ENCODE data around the gene COBL. TPM values are rescaled to one million over a fixed set of nuclear protein-coding genes. Genes with fewer than 3 reads are reported as not detected.

Gene COBL
- total RNA-seq, 2 experiments from 2014 or later, result not detected

GRCh38 chr7:51060536-51060935, 256.1 kb downstream of the COBL start:
- ChIA-PET CTCF (interaction anchor here (0.7 to 4.2 kb wide), 3 partner anchors 80 to 300 kb away, joined by 3 to 25 read pairs (median 5); no protein-coding TSS in a partner anchor), POLR2A (no interaction called here)
- Mint-ChIP-seq H3K27ac (no peak overlapping the region), H3K4me3 (no peak overlapping the region), H3K9me3 (ENCODE audit: low read depth) (no peaks in the 10 kb centered on the region), H3K4me1 (no peaks in the 10 kb centered on the region), H3K36me3 (ENCODE audit: low read depth) (no peaks in the 10 kb centered on the region), H3K27me3 (no peaks in the 10 kb centered on the region)
- intact Hi-C loops (cut with DNase I, micrococcal nuclease), result loop anchor here (2.0 to 10.0 kb wide), 4 partner anchors 80 to 356 kb away; no protein-coding TSS in a partner anchor
- no peak for ATAC-seq
- no peak for DNase-seq

GRCh38 chr7:51059504-51060142, 257.0 kb downstream of the COBL start:
- Mint-ChIP-seq H3K4me3 (no peak overlapping the region), H3K27ac (no peak overlapping the region)
- ATAC-seq, result no peak

GRCh38 chr7:51058764-51059163, 257.8 kb downstream of the COBL start:
- Mint-ChIP-seq H3K27ac (no peak overlapping the region), H3K36me3 (ENCODE audit: low read depth) (no peaks in the 10 kb centered on the region), H3K27me3 (no peaks in the 10 kb centered on the region), H3K4me3 (no peak overlapping the region), H3K4me1 (no peaks in the 10 kb centered on the region), H3K9me3 (ENCODE audit: low read depth) (no peaks in the 10 kb centered on the region)
- no peak for ATAC-seq
- intact Hi-C loops (cut with DNase I, micrococcal nuclease), result no loop called here
- ChIA-PET CTCF (interaction anchor here (1.0 to 4.2 kb wide), 3 partner anchors 10 to 103 kb away, joined by 3 to 25 read pairs (median 4); no protein-coding TSS in a partner anchor), POLR2A (no interaction called here)
- no peak for DNase-seq

More at GRCh38 chr7:51059504-51060142, 257.0 kb downstream of the COBL start:
- CTCF ChIA-PET, result interaction anchor here (1.0 to 4.2 kb wide), 4 partner anchors 9 to 102 kb away, joined by 3 to 25 read pairs (median 4); no protein-coding TSS in a partner anchor
- no peaks in the 10 kb centered on the region for H3K9me3 Mint-ChIP-seq (ENCODE audit: low read depth)
- no peaks in the 10 kb centered on the region for H3K4me1 Mint-ChIP-seq
- intact Hi-C loops (cut with DNase I, micrococcal nuclease), result loop anchor here (2.0 to 10.0 kb wide), 4 partner anchors 81 to 355 kb away; no protein-coding TSS in a partner anchor
- POLR2A ChIA-PET, result no interaction called here
- H3K27me3 Mint-ChIP-seq, result no peaks in the 10 kb centered on the region
- H3K36me3 Mint-ChIP-seq (ENCODE audit: low read depth), result no peaks in the 10 kb centered on the region
- DNase-seq, result no peak

GRCh38 chr7:51055039-51055840, 261.4 kb downstream of the COBL start:
- ChIA-PET POLR2A (no interaction called here), CTCF (interaction anchor here (0.6 kb wide), 2 partner anchors 26 to 441 kb away, joined by 3 read pairs; no protein-coding TSS in a partner anchor)
- Mint-ChIP-seq H3K4me3 (no peak overlapping the region), H3K36me3 (ENCODE audit: low read depth) (no peaks in the 10 kb centered on the region), H3K4me1 (no peaks in the 10 kb centered on the region), H3K27ac (no peak overlapping the region), H3K27me3 (peaks cover 3% of the 10 kb centered on the region), H3K9me3 (ENCODE audit: low read depth) (no peaks in the 10 kb centered on the region)
- ATAC-seq, result no peak
- intact Hi-C loops (cut with DNase I, micrococcal nuclease), result no loop called here
- DNase-seq, result no peak

GRCh38 chr7:51054231-51054630, 262.4 kb downstream of the COBL start:
- intact Hi-C loops (cut with DNase I, micrococcal nuclease), result no loop called here
- DNase-seq (no peak), ATAC-seq (no peak)
- Mint-ChIP-seq H3K4me3 (no peak overlapping the region), H3K9me3 (ENCODE audit: low read depth) (no peaks in the 10 kb centered on the region), H3K4me1 (no peaks in the 10 kb centered on the region), H3K27me3 (peaks cover 3% of the 10 kb centered on the region), H3K27ac (no peak overlapping the region), H3K36me3 (ENCODE audit: low read depth) (no peaks in the 10 kb centered on the region)
- CTCF ChIA-PET, result no interaction called here
- POLR2A ChIA-PET, result no interaction called here

- POLR2A ChIA-PET, result no interaction called here
- DNase-seq, result no peak
- H3K27me3 Mint-ChIP-seq, result peaks cover 4% of the 10 kb centered on the region
- no peak for ATAC-seq
- CTCF ChIA-PET, result interaction anchor here (1.4 kb wide), 1 partner anchor 14 kb away, joined by 3 read pairs; no protein-coding TSS in a partner anchor
- H3K9me3 Mint-ChIP-seq (ENCODE audit: low read depth), result no peaks in the 10 kb centered on the region
- no peaks in the 10 kb centered on the region for H3K36me3 Mint-ChIP-seq (ENCODE audit: low read depth)
- intact Hi-C loops (cut with DNase I, micrococcal nuclease), result no loop called here
- no peaks in the 10 kb centered on the region for H3K4me1 Mint-ChIP-seq
- H3K4me3 Mint-ChIP-seq, result no peak overlapping the region
- no peak overlapping the region for H3K27ac Mint-ChIP-seq
These were observed 263.3 kb downstream of the COBL start for GRCh38 chr7:51053160-51053925.

- ATAC-seq (no peak), DNase-seq (no peak)
- CTCF ChIA-PET, result no interaction called here
- intact Hi-C loops (cut with DNase I, micrococcal nuclease), result no loop called here
- Mint-ChIP-seq H3K27ac (no peak overlapping the region), H3K4me3 (no peak overlapping the region), H3K36me3 (ENCODE audit: low read depth) (no peaks in the 10 kb centered on the region), H3K9me3 (ENCODE audit: low read depth) (no peaks in the 10 kb centered on the region), H3K4me1 (no peaks in the 10 kb centered on the region), H3K27me3 (peaks cover 4% of the 10 kb centered on the region)
- POLR2A ChIA-PET, result no interaction called here
These were observed 270.1 kb downstream of the COBL start for GRCh38 chr7:51046482-51046881.

- intact Hi-C loops (cut with DNase I, micrococcal nuclease), result no loop called here
- no peak for DNase-seq
- H3K9me3 Mint-ChIP-seq (ENCODE audit: low read depth), result no peaks in the 10 kb centered on the region
- ChIA-PET CTCF (no interaction called here), POLR2A (no interaction called here)
- no peaks in the 10 kb centered on the region for H3K4me1 Mint-ChIP-seq
- H3K4me3 Mint-ChIP-seq, result no peak overlapping the region
- peaks cover 4% of the 10 kb centered on the region for H3K27me3 Mint-ChIP-seq
- ATAC-seq, result no peak
- H3K36me3 Mint-ChIP-seq (ENCODE audit: low read depth), result no peaks in the 10 kb centered on the region
- H3K27ac Mint-ChIP-seq, result no peak overlapping the region
These were observed 270.5 kb downstream of the COBL start for GRCh38 chr7:51046103-51046466.

GRCh38 chr7:51045319-51046102, 271.1 kb downstream of the COBL start:
- intact Hi-C loops (cut with DNase I, micrococcal nuclease), result no loop called here
- ATAC-seq (no peak), DNase-seq (no peak)
- no peak overlapping the region for H3K4me3 Mint-ChIP-seq
- no peak overlapping the region for H3K27ac Mint-ChIP-seq
- H3K4me1 Mint-ChIP-seq, result no peaks in the 10 kb centered on the region
- H3K9me3 Mint-ChIP-seq (ENCODE audit: low read depth), result no peaks in the 10 kb centered on the region
- peaks cover 4% of the 10 kb centered on the region for H3K27me3 Mint-ChIP-seq
- ChIA-PET CTCF (no interaction called here), POLR2A (no interaction called here)
- no peaks in the 10 kb centered on the region for H3K36me3 Mint-ChIP-seq (ENCODE audit: low read depth)

- no peak overlapping the region for H3K27ac Mint-ChIP-seq
- H3K4me1 Mint-ChIP-seq, result no peaks in the 10 kb centered on the region
- no peaks in the 10 kb centered on the region for H3K9me3 Mint-ChIP-seq (ENCODE audit: low read depth)
- POLR2A ChIA-PET, result no interaction called here
- H3K27me3 Mint-ChIP-seq, result no peaks in the 10 kb centered on the region
- intact Hi-C loops (cut with DNase I, micrococcal nuclease), result no loop called here
- CTCF ChIA-PET, result no interaction called here
- DNase-seq (no peak), ATAC-seq (no peak)
- H3K36me3 Mint-ChIP-seq (ENCODE audit: low read depth), result no peaks in the 10 kb centered on the region
- no peak overlapping the region for H3K4me3 Mint-ChIP-seq
These were observed 273.1 kb downstream of the COBL start for GRCh38 chr7:51043461-51043860.

GRCh38 chr7:51040787-51041186, 275.8 kb downstream of the COBL start:
- Mint-ChIP-seq H3K27ac (no peak overlapping the region), H3K27me3 (no peaks in the 10 kb centered on the region), H3K4me1 (no peaks in the 10 kb centered on the region), H3K36me3 (ENCODE audit: low read depth) (no peaks in the 10 kb centered on the region), H3K4me3 (no peak overlapping the region), H3K9me3 (ENCODE audit: low read depth) (no peaks in the 10 kb centered on the region)
- POLR2A ChIA-PET, result no interaction called here
- CTCF ChIA-PET, result no interaction called here
- intact Hi-C loops (cut with DNase I, micrococcal nuclease), result no loop called here
- ATAC-seq (no peak), DNase-seq (no peak)

Data from activated CD4-positive, alpha-beta T cell treated with anti-CD3 and anti-CD28 coated beads for 36 hours (primary cell).